Psoas muscle (tissue), 8 donors: ENCODE results near the gene RBP4. TPM values are rescaled to one million over a fixed set of nuclear protein-coding genes. Genes with fewer than 3 reads are reported as not detected.

Experiments
- ATAC-seq, 4 donors: fragments of 200-7000 bp; cut with Tn5 transposase; one replicate each; pipeline ENCODE4 v1.9.1; 2020; ENCODE audit warnings: moderate library complexity in 3 of 4, mild to moderate bottlenecking in 2 of 4
- DNase-seq, 2 donors: peaks; one replicate each; pipeline ENCODE4 v3.0.0-alpha.2; 2020
- H3K27ac ChIP-seq: fragments of 200-600 bp; one replicate; pipeline ENCODE4 v1.8.0; 2022
- H3K27me3 ChIP-seq, 3 donors: fragments of 200-600 bp in 1 of 3; one replicate each; pipeline versions ENCODE4 v1.6.1 to v1.8.0; 2013 to 2022; ENCODE audit warnings: low read length in 2 of 3, mild to moderate bottlenecking in 2 of 3, moderate library complexity in 1 of 3; ENCODE audit not compliant: insufficient read depth in 3 of 3
- H3K36me3 ChIP-seq, 2 donors: fragments of 200-600 bp in 1 of 2; one replicate each; pipeline versions ENCODE4 v1.6.1 to v1.8.0; 2013 to 2022; ENCODE audit warnings: low read depth in 1 of 2, mild to moderate bottlenecking in 1 of 2, moderate library complexity in 1 of 2; ENCODE audit not compliant: insufficient read depth in 1 of 2
- H3K4me1 ChIP-seq: fragments of 200-600 bp; one replicate; pipeline ENCODE4 v1.8.0; 2022
- H3K4me3 ChIP-seq: fragments of 200-600 bp; one replicate; pipeline ENCODE4 v1.8.0; 2022; ENCODE audit warnings: mild to moderate bottlenecking
- H3K9me3 ChIP-seq: fragments of 200-600 bp; one replicate; pipeline ENCODE4 v1.8.0; 2022
- CTCF ChIP-seq: fragments of 200-600 bp; IDR thresholded peaks from one replicate; pipeline ENCODE4 v1.8.0; 2022; ENCODE audit warnings: antibody characterized with exemption
- WGBS, 3 donors: extraction: QIAGEN DNeasy Blood & Tissue Kit; methylation state at CpG; one replicate each; pipeline versions ENCODE4 v1.1.6 to v1.1.7; 2013; 5-methylcytosine and 5-hydroxymethylcytosine counted together
- intact Hi-C, 2 donors: fragments of 100-400 bp; cut with DNase I; formaldehyde crosslinking; loops; one replicate each; pipeline versions ENCODE4 v1.11.0 to v1.14.2; 2022
- long read RNA-seq, 2 donors: library from polyadenylated mRNA; unstranded; transcript quantifications; one replicate each; pipeline ENCODE4 v2.0.0, GENCODE V29; 2021
- polyA plus RNA-seq, 3 donors: library from polyadenylated mRNA; stranded (reverse); fragments of 200-250 nt; gene quantifications; one replicate each; pipeline ENCODE4 v1.2.3, GENCODE V29; 2013
- total RNA-seq, 4 donors: library from RNA; stranded (reverse); fragmentation: NEBNext Ultra II Directional in 2 of 4; extraction: Animal tissue kit (Norgen Biotek cat#: 25700) in 2 of 4; gene quantifications; one replicate each; pipeline versions ENCODE4 v1.2.1 to v1.2.4, GENCODE V29; 2021 to 2023
- donor health status: healthy with polysubstance abuse.
- donor health status: DM: no; HTN: no; CAD: no; lungs with moderate emphysema.
- donor health status: Bipolar disorder and iron deficiency.
- donor health status: healthy.
- donor health status: DM: yes; HTN: yes; CAD: no.
- donor health status: DM: no; HTN: no; CAD: no.
- donor health status: DM: no; HTN: no; CAD: no.
- donor health status: DM: yes; HTN: yes; CAD: no.

Gene RBP4
- 1 to 10 TPM; 1.0 to 2.8 (median 1.7) TPM for total RNA-seq
- polyA plus RNA-seq: 10 to 100 TPM in 1 of 3 donors, 1 to 10 TPM in 2; 1.2 to 13.6 (median 5.2) TPM
- long read RNA-seq, donor 1: 0 reads
- long read RNA-seq, donor 2, partial matches to known transcripts: 2 of 3 reads
- long read RNA-seq, donor 2, other reads (novel, unspliced or antisense): 0 of 3 reads

- WGBS, 3 donors: 1 to 2% (median 1%) methylated on average over 38 to 63 of the region's 63 CpGs
- ATAC-seq: peak; percentile 23 to 59 (median 56)
- Histone ChIP-seq H3K9me3 (no peaks in the 10 kb centered on the region), H3K4me1 (no peaks in the 10 kb centered on the region), H3K4me3 (peak within 1 kb of the TSS; percentile 54), H3K36me3 (no peaks in the 10 kb centered on the region), H3K27me3 (peaks cover 0 to 49% (median 2%) of the 10 kb centered on the region in 3 donors), H3K27ac (no peak within 1 kb of the TSS)
- DNase-seq: peak; percentile 51 to 55
- TF ChIP-seq CTCF: no peak
- intact Hi-C loops: no loop called here
Measured at GRCh38 chr10:93601146-93601773, at the start of gene RBP4. Gene RBP4, minus strand, starts transcription at chr10:93601235. Its CDS starts 207 bp downstream, at chr10:93601028.

- ATAC-seq (no peak), DNase-seq (no peak)
- H3K36me3 ChIP-seq: no peaks in the 10 kb centered on the region
- H3K27me3 ChIP-seq: peaks cover 0 to 1% (median 0%) of the 10 kb centered on the region in 3 donors
- 81 to 84% (median 82%) methylated on average over 7 of the region's 7 CpGs for WGBS, 3 donors
- no peaks in the 10 kb centered on the region for H3K9me3 ChIP-seq
- no peaks in the 10 kb centered on the region for H3K4me1 ChIP-seq
- TF ChIP-seq CTCF: no peak
- intact Hi-C loops: no loop called here
- no peak overlapping the region for H3K4me3 ChIP-seq
- no peak overlapping the region for H3K27ac ChIP-seq
Measured at GRCh38 chr10:93639791-93640190, 38.8 kb upstream of the RBP4 start.

- no peaks in the 10 kb centered on the region for H3K36me3 ChIP-seq
- no peak overlapping the region for H3K4me3 ChIP-seq
- TF ChIP-seq CTCF: no peak
- 63 to 68% (median 67%) methylated on average over 15 of the region's 15 CpGs for WGBS, 3 donors
- H3K27me3 ChIP-seq: peaks cover 0 to under 1% (median 0%) of the 10 kb centered on the region in 3 donors
- no peaks in the 10 kb centered on the region for H3K9me3 ChIP-seq
- no peak overlapping the region for H3K27ac ChIP-seq
- H3K4me1 ChIP-seq: no peaks in the 10 kb centered on the region
- DNase-seq (no peak), ATAC-seq (no peak)
- intact Hi-C loops: no loop called here
Measured at GRCh38 chr10:93630625-93631557, 29.9 kb upstream of the RBP4 start.

- WGBS, 3 donors: 63 to 70% (median 63%) methylated on average over 7 of the region's 7 CpGs
- H3K4me1 ChIP-seq: no peaks in the 10 kb centered on the region
- no peak for ATAC-seq
Measured at GRCh38 chr10:93629647-93630305, 28.7 kb upstream of the RBP4 start.

More at GRCh38 chr10:93629647-93630305, 28.7 kb upstream of the RBP4 start:
- Histone ChIP-seq H3K36me3 (no peaks in the 10 kb centered on the region), H3K27ac (no peak overlapping the region), H3K9me3 (no peaks in the 10 kb centered on the region), H3K4me3 (no peak overlapping the region), H3K27me3 (peaks cover 0 to 3% (median 0%) of the 10 kb centered on the region in 3 donors)
- intact Hi-C loops: no loop called here
- no peak for TF ChIP-seq CTCF
- DNase-seq: no peak
